ENCODE measurements around the gene BCL2L13. TPM values are rescaled to one million over a fixed set of nuclear protein-coding genes. Genes with fewer than 3 reads are reported as not detected.
"Not testable (repeated sequence)": the region's sequence is repeated elsewhere in the genome, so short reads cannot be mapped to it uniquely, and the experiment has no call there.

The BCL2L13 gene
- total RNA-seq, 2 experiments from 2014 or later: 26.0 to 27.0 TPM

DNA sequence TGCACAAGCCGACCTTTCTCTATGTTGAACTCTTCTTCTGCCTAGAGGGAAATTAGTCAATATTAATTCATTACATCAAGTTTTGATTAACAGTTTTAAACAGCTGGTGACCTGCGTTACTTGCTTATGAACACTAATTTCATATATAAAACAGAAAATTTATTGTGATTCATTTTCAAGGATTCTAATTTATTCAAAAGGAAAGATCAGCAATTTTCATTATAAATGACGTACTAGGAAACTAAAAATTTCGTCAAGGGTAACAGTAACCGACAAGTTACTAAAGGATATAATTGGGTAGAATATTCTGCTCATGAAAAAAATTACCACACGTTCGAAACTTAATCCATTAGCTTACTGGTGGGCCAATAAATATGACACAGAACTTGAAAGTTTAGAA is 25.3 kb upstream of the BCL2L13 start:
- no peak overlapping the region for H3K27ac Mint-ChIP-seq
- H3K9me3 Mint-ChIP-seq (ENCODE audit: insufficient read depth): no peaks in the 10 kb centered on the region
- no peaks in the 10 kb centered on the region for H3K4me1 Mint-ChIP-seq (ENCODE audit: low read depth)
- H3K36me3 Mint-ChIP-seq (ENCODE audit: low read depth): peaks cover 35% of the 10 kb centered on the region
- DNase-seq (no peak), ATAC-seq (no peak)
- POLR2A ChIA-PET: no interaction called here
- H3K27me3 Mint-ChIP-seq (ENCODE audit: low read depth): no peaks in the 10 kb centered on the region
- H3K4me3 Mint-ChIP-seq: no peak overlapping the region
- CTCF ChIA-PET: no interaction called here

GRCh38 chr22:17627961-17628405 is 10.6 kb upstream of the BCL2L13 start:
- ATAC-seq: no peak
- ChIA-PET POLR2A (interaction anchor here (1.7 kb wide), 1 partner anchor 11 kb away, joined by 6 read pairs; the partner anchor contains the start of gene BCL2L13), CTCF (no interaction called here)
- peaks cover 15% of the 10 kb centered on the region for H3K36me3 Mint-ChIP-seq (ENCODE audit: low read depth)
- no peaks in the 10 kb centered on the region for H3K9me3 Mint-ChIP-seq (ENCODE audit: insufficient read depth)
- no peaks in the 10 kb centered on the region for H3K27me3 Mint-ChIP-seq (ENCODE audit: low read depth)
- H3K4me1 Mint-ChIP-seq (ENCODE audit: low read depth): peaks cover 32% of the 10 kb centered on the region
- H3K4me3 Mint-ChIP-seq: peak overlapping the region; percentile 99
- H3K27ac Mint-ChIP-seq: peak overlapping the region; percentile 97
- DNase-seq: no peak

DNA sequence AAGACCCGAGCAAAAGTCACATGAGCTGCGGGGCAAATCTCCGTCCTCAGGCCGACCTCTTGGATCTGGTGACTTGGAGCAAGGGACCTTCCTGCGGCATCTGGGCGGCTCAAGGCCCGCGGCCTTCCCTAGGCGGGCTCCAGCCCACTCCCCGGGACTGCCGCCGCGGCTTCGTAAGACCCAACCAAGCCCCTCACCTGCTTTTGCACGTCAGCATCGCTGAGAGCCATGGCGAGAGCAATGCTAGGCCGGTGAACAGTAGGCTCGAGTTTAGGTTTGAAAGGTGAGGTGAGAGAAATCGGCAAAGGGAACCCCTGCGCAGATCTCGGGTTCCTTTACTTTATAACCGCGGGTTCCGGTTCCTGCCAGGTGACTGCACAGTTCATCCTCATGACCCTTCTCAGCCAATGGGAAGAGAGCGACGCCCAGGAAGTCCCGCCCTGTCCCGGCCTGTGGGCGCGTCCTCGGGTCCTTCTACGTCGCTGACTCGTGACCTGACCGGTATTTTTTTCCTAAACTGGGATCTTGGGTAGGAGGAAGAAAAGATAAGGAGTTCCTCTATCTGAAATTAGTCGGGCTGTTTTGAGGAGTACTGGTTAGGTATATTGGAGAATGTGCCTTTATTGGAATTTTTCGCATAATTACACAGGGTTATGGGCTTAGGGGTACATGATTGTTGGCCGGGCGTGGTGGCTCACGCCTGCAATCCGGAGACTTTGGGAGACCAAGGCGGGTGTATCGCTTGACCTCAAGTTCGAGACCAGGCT is 10.0 kb upstream of the BCL2L13 start, which contains the start of gene ATP6V1E1:
ATP6V1E1 (minus strand) TSS at position 344 of the 767 bp plus-strand sequence; CDS start at position 230, 114 bp downstream.
- ChIA-PET POLR2A (interaction anchor here (1.7 kb wide), 1 partner anchor 10 kb away, joined by 6 read pairs; the partner anchor contains the start of gene BCL2L13), CTCF (no interaction called here)
- H3K27me3 Mint-ChIP-seq (ENCODE audit: low read depth): no peaks in the 10 kb centered on the region
- ATAC-seq (peak; percentile 100), DNase-seq (peak; percentile 97)
- H3K4me3 Mint-ChIP-seq: peak within 1 kb of the TSS; percentile 99
- peaks cover 13% of the 10 kb centered on the region for H3K36me3 Mint-ChIP-seq (ENCODE audit: low read depth)
- H3K27ac Mint-ChIP-seq: peak within 1 kb of the TSS; percentile 97
- H3K9me3 Mint-ChIP-seq (ENCODE audit: insufficient read depth): no peaks in the 10 kb centered on the region
- H3K4me1 Mint-ChIP-seq (ENCODE audit: low read depth): peaks cover 32% of the 10 kb centered on the region

GRCh38 chr22:17629173-17629489 is 9.4 kb upstream of the BCL2L13 start:
- Mint-ChIP-seq H3K27ac (peak overlapping the region; percentile 97), H3K9me3 (ENCODE audit: insufficient read depth) (no peaks in the 10 kb centered on the region), H3K36me3 (ENCODE audit: low read depth) (peaks cover 10% of the 10 kb centered on the region), H3K4me1 (ENCODE audit: low read depth) (peaks cover 28% of the 10 kb centered on the region), H3K27me3 (ENCODE audit: low read depth) (no peaks in the 10 kb centered on the region), H3K4me3 (peak overlapping the region; percentile 99)
- POLR2A ChIA-PET: interaction anchor here (1.0 kb wide), 1 partner anchor 10 kb away, joined by 4 read pairs; the partner anchor contains the start of gene BCL2L13
- DNase-seq (no peak), ATAC-seq (no peak)
- CTCF ChIA-PET: no interaction called here

DNA sequence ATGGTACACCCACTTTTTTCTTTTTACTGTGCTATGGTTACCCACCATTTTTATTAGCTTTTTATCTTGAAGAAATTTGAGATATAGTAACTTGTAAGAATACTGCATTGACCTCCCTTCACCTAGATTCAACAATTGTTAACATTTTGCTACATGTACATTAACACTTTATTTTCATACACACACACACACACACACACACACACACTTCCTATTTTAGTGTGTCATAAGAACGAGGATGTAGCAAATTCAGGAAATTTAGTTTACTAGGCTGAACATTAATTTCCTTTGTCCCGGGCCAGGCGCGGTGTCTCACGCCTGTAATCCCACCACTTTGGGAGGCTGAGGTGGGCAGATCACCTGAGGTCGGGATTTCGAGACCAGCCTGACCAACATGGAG is 8.9 kb upstream of the BCL2L13 start:
- Mint-ChIP-seq H3K36me3 (ENCODE audit: low read depth) (peaks cover 9% of the 10 kb centered on the region), H3K27ac (peak overlapping the region; percentile 48), H3K9me3 (ENCODE audit: insufficient read depth) (no peaks in the 10 kb centered on the region), H3K27me3 (ENCODE audit: low read depth) (no peaks in the 10 kb centered on the region), H3K4me1 (ENCODE audit: low read depth) (peaks cover 27% of the 10 kb centered on the region), H3K4me3 (peak overlapping the region; percentile 99)
- CTCF ChIA-PET: no interaction called here
- no peak for DNase-seq
- no peak for ATAC-seq
- POLR2A ChIA-PET: interaction anchor here (1.0 kb wide), 1 partner anchor 9 kb away, joined by 4 read pairs; the partner anchor contains the start of gene BCL2L13

DNA sequence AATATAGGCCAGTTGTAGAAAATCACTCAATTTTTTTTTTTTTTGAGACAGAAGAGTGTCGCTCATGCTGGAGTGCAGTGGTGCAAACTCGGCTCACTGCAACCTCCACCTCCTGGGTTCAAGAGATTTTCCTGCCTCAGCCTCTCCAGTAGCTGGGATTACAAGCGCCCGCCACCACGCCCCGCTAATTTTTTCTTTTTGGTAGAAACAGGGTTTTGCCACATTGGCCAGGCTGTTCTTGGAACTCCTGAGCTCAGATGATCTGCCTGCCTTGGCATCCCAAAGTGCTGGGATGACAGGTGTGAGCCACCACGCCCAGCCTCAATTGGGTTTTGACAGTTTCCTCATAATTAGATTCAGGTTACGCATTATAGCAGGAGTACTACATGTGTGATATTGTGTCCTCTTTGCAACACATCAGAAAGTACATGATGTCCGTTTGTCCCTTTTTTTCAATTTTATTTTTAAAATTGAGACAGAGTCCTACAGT is 7.4 kb upstream of the BCL2L13 start:
- Mint-ChIP-seq H3K9me3 (ENCODE audit: insufficient read depth) (no peaks in the 10 kb centered on the region), H3K27ac (no peak overlapping the region), H3K36me3 (ENCODE audit: low read depth) (peaks cover 2% of the 10 kb centered on the region), H3K4me3 (no peak overlapping the region), H3K27me3 (ENCODE audit: low read depth) (no peaks in the 10 kb centered on the region), H3K4me1 (ENCODE audit: low read depth) (peaks cover 17% of the 10 kb centered on the region)
- POLR2A ChIA-PET: no interaction called here
- DNase-seq: no peak
- no peak for ATAC-seq
- CTCF ChIA-PET: no interaction called here

DNA sequence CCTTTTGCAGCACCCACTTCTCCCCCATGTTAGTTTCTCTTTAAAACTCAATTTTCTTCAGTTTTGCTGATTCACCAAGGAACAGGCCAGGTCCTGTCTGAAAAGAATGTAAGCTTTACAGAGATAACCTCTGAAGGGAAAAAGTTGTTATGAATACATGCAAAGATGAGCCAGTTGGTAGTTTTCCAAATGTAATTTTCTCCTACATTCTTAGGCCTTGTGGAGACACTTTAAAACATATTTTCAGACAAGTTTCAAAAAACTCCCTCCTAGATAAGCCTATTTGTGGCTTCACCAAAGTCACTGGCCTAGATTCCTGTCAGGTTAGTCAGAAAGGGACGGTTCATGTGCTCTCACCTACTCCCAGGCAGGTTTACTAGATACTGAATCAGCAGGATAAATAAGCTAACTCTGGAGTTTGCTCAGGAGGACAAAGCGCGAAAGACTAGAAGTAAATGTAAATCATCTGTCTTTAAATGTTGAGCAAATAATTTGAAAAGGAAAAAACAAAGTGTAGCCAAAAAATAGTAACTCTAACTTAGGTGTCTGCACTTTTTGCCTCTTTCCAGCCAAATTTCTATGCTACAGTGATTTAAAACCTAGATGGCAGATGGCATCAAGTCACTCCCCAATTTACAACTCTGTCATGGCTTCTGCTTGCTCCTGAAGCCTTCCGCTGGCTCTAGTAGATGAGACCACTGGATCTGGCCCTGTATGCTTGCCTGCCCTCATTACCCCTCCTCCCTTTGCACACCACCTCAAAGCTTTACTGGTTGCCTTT is 5.2 kb upstream of the BCL2L13 start:
- peaks cover 23% of the 10 kb centered on the region for H3K4me1 Mint-ChIP-seq (ENCODE audit: low read depth)
- DNase-seq: no peak
- CTCF ChIA-PET: no interaction called here
- POLR2A ChIA-PET: no interaction called here
- no peak overlapping the region for H3K4me3 Mint-ChIP-seq
- peaks cover 1% of the 10 kb centered on the region for H3K36me3 Mint-ChIP-seq (ENCODE audit: low read depth)
- no peaks in the 10 kb centered on the region for H3K27me3 Mint-ChIP-seq (ENCODE audit: low read depth)
- no peak for ATAC-seq
- H3K27ac Mint-ChIP-seq: no peak overlapping the region
- H3K9me3 Mint-ChIP-seq (ENCODE audit: insufficient read depth): no peaks in the 10 kb centered on the region

DNA sequence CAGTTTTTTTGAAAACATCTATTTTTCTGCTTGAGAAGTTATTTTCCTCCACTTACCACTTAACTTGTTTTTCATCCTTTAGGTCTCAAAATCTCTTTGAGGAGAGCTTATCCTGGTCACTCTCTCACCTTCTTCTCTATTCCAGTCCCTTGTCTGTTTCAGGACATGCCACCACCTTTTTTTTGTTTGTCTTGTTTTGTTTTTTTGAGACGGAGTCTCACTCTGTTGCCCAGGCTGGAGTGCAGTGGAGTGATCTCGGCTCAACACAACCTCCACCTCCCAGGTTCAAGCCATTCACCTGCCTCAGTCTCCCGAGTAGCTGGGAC is 4.6 kb upstream of the BCL2L13 start:
- ATAC-seq: no peak
- peaks cover 19% of the 10 kb centered on the region for H3K4me1 Mint-ChIP-seq (ENCODE audit: low read depth)
- no peak for DNase-seq
- CTCF ChIA-PET: no interaction called here
- no peaks in the 10 kb centered on the region for H3K36me3 Mint-ChIP-seq (ENCODE audit: low read depth)
- H3K27ac Mint-ChIP-seq: no peak overlapping the region
- POLR2A ChIA-PET: no interaction called here
- H3K4me3 Mint-ChIP-seq: no peak overlapping the region
- no peaks in the 10 kb centered on the region for H3K9me3 Mint-ChIP-seq (ENCODE audit: insufficient read depth)
- no peaks in the 10 kb centered on the region for H3K27me3 Mint-ChIP-seq (ENCODE audit: low read depth)

GRCh38 chr22:17634696-17635095 is 3.9 kb upstream of the BCL2L13 start:
- Mint-ChIP-seq H3K36me3 (ENCODE audit: low read depth) (peaks cover 3% of the 10 kb centered on the region), H3K4me1 (ENCODE audit: low read depth) (peaks cover 20% of the 10 kb centered on the region), H3K27ac (no peak overlapping the region), H3K27me3 (ENCODE audit: low read depth) (no peaks in the 10 kb centered on the region), H3K9me3 (ENCODE audit: insufficient read depth) (no peaks in the 10 kb centered on the region), H3K4me3 (no peak overlapping the region)
- ATAC-seq: no peak
- ChIA-PET CTCF (no interaction called here), POLR2A (no interaction called here)
- DNase-seq: no peak

DNA sequence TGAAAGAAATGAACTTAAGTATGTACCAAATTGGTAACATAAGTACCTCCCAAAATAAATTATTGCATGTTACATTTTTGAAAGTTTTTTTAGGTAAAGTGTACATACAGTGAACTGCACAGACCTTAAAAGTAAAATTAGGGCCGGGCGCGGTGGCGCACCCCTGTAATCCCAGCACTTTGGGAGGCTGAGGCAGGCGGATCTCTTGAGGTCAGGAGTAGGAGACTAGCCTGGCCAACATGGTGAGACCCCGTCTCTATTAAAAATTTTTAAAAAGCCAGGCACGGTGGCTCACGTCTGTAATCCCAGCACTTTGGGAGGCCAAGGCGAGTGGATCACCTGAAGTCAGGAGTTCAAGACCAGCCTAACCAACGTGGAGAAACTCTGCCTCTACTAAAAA is 1.7 kb upstream of the BCL2L13 start:
- H3K4me3 Mint-ChIP-seq; DNase-seq; CTCF ChIA-PET; ATAC-seq; H3K27ac Mint-ChIP-seq; POLR2A ChIA-PET; H3K36me3 Mint-ChIP-seq (ENCODE audit: low read depth); H3K9me3 Mint-ChIP-seq (ENCODE audit: insufficient read depth); H3K27me3 Mint-ChIP-seq (ENCODE audit: low read depth): not testable (repeated sequence)
- H3K4me1 Mint-ChIP-seq (ENCODE audit: low read depth): peaks cover 28% of the 10 kb centered on the region

DNA sequence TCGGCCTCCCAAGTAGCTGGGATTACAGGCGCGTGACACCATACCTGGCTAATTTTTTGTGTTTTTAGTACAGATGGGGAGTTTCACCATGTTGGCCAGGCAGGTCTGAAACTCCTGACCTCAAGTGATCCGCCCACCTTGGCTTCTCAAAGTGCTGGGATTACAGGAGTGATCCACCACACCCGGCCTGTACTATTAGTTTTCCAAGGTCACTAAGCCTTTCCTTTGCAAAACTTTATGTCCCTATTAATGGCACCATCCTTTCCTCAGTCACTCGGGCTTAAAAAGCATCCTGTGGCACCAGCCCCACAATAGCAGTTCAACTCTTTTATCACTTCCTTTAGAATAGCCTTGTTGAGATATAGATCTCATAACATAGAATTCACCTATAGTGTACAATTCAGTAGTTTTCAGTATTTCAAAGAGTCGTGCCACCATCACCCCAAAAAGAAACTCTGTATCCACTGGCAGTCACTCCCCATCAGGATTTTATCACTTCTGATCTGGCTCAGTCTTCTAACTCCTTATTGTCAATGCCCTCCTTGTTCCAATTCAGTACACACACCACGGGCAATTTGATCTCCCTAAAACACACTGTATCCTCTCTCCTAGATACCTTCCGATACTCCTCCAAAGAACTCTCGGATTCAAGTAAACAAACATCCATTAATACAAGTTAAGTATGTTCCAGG is 921 bp upstream of the BCL2L13 start:
- Mint-ChIP-seq H3K4me1 (ENCODE audit: low read depth) (peaks cover 28% of the 10 kb centered on the region), H3K27me3 (ENCODE audit: low read depth) (no peaks in the 10 kb centered on the region), H3K27ac (peak overlapping the region; percentile 97), H3K4me3 (peak overlapping the region; percentile 95), H3K9me3 (ENCODE audit: insufficient read depth) (no peaks in the 10 kb centered on the region), H3K36me3 (ENCODE audit: low read depth) (peaks cover 13% of the 10 kb centered on the region)
- POLR2A ChIA-PET: no interaction called here
- ATAC-seq: no peak
- no peak for DNase-seq
- CTCF ChIA-PET: no interaction called here

DNA sequence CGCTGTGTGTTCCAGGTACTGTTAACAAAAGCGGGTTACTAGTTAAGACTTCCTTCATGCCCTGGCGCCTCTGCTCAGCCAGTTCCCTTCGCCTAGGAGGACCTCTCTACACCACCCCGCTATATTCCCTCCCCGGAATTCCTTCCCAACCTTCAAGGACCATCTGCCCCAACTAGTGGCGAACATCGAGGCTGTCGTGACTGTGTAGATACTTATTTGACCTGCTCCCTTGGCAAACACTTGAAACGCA is 450 bp upstream of the BCL2L13 start:
- ATAC-seq (peak; percentile 35), DNase-seq (no peak)
- POLR2A ChIA-PET: interaction anchor here (1.1 to 1.2 kb wide), 3 partner anchors 10 to 552 kb away, joined by 3 to 6 read pairs (median 5); partner anchors contain the start of gene ATP6V1E1
- peak overlapping the region; percentile 95 for H3K4me3 Mint-ChIP-seq
- CTCF ChIA-PET: no interaction called here
- peaks cover 13% of the 10 kb centered on the region for H3K36me3 Mint-ChIP-seq (ENCODE audit: low read depth)
- H3K4me1 Mint-ChIP-seq (ENCODE audit: low read depth): peaks cover 28% of the 10 kb centered on the region
- no peaks in the 10 kb centered on the region for H3K27me3 Mint-ChIP-seq (ENCODE audit: low read depth)
- H3K27ac Mint-ChIP-seq: peak overlapping the region; percentile 97
- no peaks in the 10 kb centered on the region for H3K9me3 Mint-ChIP-seq (ENCODE audit: insufficient read depth)

Data from activated CD8-positive, alpha-beta T cell treated with anti-CD3 and anti-CD28 coated beads, Interleukin-2, amount 10 ng/mL, durations not matched to agents 7 days and 5 days (primary cell).